AG08395 (cell line): ENCODE data around the gene TUT4.
"Not testable (repeated sequence)": the region's sequence is repeated elsewhere in the genome, so short reads cannot be mapped to it uniquely, and the experiment has no call there.

ENCODE experiments used
- DNase-seq: peaks from one replicate; pipeline ENCODE4 v3.0.0; 2012; ENCODE audit warnings: mixed read lengths, low spot score

Gene TUT4, protein sequence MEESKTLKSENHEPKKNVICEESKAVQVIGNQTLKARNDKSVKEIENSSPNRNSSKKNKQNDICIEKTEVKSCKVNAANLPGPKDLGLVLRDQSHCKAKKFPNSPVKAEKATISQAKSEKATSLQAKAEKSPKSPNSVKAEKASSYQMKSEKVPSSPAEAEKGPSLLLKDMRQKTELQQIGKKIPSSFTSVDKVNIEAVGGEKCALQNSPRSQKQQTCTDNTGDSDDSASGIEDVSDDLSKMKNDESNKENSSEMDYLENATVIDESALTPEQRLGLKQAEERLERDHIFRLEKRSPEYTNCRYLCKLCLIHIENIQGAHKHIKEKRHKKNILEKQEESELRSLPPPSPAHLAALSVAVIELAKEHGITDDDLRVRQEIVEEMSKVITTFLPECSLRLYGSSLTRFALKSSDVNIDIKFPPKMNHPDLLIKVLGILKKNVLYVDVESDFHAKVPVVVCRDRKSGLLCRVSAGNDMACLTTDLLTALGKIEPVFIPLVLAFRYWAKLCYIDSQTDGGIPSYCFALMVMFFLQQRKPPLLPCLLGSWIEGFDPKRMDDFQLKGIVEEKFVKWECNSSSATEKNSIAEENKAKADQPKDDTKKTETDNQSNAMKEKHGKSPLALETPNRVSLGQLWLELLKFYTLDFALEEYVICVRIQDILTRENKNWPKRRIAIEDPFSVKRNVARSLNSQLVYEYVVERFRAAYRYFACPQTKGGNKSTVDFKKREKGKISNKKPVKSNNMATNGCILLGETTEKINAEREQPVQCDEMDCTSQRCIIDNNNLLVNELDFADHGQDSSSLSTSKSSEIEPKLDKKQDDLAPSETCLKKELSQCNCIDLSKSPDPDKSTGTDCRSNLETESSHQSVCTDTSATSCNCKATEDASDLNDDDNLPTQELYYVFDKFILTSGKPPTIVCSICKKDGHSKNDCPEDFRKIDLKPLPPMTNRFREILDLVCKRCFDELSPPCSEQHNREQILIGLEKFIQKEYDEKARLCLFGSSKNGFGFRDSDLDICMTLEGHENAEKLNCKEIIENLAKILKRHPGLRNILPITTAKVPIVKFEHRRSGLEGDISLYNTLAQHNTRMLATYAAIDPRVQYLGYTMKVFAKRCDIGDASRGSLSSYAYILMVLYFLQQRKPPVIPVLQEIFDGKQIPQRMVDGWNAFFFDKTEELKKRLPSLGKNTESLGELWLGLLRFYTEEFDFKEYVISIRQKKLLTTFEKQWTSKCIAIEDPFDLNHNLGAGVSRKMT (N-terminal part only)

DNA sequence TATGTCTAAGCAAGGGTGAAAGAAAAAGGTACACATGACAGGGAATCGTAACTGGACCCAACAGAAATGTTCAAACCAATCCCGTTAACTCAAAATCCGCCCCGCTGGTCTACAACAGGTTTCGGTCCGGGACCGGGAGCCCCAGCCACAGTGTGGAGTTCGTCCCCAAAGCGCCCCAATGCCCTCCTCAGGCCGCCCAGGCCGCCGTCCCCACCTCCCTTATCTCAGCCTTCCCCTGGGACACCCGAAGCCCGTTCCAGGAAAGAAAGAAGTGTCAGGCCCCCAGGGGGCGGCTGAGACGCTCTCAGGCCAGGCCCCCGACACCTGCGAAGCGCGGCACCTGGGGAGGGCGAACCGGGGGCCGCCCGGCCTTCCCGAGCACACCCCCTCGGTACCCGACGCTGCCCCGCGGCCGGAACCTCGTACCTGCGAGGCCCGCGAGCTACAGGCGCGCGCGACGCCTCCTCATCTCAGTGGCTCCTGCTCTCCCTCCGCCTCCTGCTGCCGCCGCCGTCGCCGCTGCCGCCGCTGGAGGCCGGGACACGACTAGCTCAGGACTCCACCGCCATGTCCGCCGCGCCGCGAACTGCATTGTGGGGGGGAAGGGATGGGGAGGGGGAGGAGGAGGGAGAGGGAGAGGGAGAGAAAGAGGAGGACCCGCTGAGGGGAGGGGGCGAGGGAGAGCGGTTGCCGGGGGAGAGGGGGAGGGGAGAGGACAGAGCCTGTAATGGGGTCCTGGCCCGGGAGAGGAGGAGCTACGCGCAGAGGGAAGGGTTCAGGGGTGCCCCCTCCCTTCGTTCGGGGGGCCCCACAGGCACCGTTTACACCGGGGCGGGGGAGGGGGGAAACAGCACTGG is at the start of gene TUT4:
Gene TUT4 (minus strand): TSS at position 588 of the 857 bp plus-strand sequence. CDS start 26,812 bp downstream, outside the sequence.
- DNase-seq, result peak; percentile 41

DNA sequence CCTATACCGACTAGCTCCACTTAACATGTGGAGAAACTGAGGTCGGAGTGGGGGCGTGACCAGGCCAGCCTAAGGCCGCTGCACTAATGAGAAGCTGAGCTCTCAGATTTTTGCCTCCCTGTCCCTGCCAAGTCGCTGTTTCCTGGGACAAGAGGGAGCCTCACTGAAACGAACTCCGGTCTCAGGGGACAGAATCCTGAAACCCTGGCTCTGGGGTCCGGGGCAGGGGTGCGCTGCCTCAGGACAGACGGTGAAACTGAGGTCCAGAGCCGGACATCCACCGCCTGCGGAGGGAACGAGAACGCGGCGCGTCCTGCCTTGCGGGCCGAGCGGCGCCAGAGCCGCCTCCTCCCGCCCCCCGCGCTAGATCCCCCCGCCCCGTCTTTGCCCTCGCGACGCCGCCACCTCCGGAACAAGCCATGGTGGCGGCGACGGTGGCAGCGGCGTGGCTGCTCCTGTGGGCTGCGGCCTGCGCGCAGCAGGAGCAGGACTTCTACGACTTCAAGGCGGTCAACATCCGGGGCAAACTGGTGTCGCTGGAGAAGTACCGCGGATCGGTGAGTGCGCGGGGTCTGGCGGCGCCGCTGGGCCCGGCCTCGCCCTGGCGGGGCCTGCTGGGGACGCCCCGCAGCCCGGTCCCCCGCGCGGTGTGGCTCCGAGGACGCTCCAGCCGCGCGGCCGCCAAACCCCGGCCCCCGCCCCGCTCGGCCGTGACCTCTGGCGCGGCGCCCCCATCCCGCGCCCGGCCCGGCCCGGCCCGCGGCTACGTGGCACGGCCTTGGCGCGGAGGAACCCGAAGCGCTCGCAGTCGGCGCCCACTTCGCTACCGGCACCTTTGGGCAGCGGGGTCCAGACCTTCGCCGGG is 49.3 kb upstream of the TUT4 start, which contains the start of gene GPX7:
Gene GPX7 (plus strand): TSS at position 381 of the 865 bp plus-strand sequence. CDS start 39 bp downstream, at position 420.
- DNase-seq, result peak; percentile 59

DNA sequence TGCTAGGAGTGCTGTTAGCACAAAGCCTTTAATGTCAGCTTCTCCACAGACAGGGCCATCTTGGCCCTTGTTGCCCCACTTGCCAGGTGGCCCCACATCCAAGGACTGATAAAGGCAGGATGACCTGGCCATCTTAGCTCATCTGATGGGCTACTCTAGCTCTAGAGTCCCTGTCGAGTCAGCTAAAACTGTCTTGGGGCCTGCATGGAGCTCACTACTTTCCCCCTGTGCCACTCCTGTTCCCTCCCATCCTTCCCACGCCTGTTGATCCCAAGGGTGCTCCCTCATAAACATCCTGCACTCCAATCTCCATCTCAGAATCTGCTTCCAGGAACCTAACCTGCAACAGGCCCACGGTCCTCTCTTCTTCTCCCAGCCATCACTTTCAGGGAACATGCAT is 48.6 kb upstream of the TUT4 start:
- no peak for DNase-seq

DNA sequence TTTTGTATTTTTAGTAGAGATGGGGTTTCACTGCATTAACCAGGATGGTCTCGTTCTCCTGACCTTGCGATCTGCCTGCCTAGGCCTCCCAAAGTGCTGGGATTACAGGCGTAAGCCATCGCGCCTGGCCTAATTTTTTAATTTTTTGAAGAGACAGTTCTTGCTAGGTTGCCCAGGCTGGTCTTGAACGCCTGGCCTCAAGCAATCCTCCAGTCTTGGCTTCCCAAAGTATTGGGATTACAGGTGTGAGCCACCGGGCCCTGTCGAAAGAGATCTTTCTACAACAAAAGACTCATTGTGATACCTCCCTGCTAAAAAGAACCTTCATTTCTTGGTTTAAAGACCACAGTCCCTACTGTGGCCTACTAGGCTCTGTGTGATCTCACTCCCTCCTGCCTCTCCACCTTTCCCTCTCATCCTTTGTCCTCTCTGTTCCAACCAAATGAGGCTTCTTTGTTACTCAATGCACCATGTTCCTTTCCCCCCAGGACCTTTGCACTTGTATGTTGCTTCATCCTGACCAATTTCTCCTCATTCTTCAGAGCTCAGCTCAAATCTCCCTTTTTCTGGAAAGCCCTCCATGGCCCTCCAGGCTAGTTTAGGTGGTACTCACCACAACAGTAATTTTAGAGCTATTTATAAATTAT is 47.8 kb upstream of the TUT4 start:
- DNase-seq, result no peak

DNA sequence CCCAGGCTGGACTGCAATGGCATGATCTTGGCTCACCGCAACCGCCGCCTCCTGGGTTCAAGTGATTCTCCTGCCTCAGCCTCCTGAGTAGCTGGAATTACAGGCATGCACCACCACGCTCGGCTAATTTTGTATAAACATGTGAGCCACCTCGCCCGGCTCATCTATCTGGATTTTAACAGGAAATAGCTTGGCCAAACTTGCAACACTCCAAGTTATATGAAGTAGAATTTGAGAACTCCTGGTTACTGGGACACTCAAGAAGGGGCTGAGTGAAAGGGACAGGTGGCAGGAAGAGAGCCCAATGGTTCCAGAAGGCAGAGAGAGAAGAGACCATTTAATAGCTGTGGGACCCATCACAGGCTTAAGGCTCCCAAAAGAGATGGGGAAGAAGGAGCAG is 46.3 kb upstream of the TUT4 start:
- no peak for DNase-seq

DNA sequence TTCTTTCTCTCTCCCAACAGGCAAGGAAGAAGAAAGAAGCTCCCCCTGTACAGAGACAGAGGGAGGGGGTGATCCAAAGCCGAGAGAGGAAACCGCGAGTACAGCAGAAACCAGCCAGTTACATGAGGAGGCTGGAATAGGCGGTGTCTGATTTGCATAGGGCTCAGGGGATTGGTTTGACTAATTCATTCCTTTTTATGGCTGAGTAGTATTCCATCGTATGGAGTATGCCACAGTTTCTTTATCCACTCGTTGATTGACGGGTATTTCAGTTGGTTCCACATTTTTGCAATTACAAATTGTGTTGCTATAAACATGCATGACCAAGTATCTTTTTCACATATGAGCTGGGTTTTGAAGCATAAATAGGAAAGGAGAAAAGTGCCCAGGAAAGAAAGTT is 45.8 kb upstream of the TUT4 start:
- no peak for DNase-seq

DNA sequence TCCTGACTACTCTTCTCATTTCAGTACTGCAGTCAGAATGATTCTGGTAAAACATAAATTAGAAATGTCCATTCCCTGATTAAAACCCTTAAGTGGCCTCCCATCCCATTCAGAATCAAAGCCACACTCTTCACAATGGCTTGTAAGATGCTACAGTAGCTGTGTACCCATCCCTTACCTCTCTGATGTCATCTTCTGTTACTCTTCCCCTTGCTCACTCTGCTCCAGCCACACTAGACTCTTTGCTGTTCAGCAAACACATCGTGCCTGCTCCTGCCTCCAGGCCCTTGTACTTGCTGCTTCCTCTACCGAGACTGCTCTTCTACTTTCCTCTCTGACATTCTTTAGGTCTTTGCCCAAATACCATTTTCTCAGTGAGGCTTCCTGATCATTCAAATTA is 45.0 kb upstream of the TUT4 start:
- DNase-seq, result no peak

DNA sequence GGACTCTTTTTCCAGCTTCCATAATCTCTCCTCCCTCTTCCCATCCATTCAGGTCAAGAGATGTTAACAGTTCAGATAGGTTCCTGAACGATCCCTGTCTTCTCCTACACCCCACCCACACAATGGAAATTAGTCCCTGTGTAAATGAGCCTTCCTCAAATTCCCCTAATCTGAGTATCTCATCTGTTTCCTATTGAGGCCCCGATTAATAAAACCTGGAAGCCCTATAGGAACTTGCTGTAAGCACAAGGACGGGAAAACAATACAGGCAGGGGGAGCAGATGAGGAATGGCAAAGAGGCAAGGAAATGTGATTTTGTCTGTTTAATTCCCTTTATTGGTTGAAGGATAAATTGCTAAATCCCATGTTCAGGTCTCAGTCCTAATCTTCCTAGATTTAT is 42.2 kb upstream of the TUT4 start:
- no peak for DNase-seq

DNA sequence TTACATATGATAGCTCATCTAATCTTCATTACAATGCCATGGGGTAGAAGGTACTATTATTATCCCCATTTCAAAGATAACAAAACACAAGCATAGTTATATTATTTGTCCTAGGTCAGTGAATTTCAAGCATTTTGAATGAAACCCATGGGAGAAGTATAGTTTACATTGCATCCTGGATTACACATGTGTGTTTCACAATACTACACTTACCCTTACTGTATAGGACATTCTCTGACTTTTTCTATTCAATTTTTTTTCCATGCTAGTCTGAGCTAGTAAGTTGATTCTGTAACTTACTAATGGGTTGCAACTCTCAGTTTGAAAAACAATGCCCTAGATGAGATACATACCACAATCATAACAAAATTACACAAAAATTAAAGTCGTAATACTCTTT is 40.6 kb upstream of the TUT4 start:
- DNase-seq, result no peak

DNA sequence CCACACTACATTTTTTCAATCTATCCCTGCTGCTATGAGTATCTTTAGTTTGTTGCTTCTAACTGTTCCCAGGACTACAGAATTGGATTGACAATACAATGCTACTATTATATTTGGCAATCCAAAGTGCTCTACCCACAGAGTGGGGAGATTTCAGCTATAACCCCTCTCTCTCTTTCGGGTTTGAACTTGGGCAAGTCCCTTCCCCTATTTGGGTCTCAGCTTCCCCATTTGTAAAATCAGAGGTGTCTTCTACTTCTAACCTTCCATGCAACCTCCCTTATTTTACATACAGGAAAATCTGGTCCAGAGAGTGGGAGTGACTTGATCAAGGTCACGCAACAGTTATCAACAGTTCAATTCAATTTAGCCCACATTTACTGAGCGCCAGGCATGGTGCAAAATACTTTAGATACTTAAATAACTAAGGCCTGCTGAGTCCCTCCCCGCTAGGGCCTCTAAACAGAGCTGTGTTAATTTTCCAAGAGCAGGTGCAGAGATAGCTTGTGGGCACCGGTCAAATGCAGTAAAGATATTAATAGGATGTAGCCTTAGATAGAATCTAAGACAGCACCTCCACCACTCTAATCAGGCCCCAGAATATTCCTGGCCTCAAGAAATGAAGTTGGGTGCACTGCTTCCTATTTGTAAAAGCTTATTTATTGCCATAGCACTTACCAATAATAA is 39.9 kb upstream of the TUT4 start:
- no peak for DNase-seq

DNA sequence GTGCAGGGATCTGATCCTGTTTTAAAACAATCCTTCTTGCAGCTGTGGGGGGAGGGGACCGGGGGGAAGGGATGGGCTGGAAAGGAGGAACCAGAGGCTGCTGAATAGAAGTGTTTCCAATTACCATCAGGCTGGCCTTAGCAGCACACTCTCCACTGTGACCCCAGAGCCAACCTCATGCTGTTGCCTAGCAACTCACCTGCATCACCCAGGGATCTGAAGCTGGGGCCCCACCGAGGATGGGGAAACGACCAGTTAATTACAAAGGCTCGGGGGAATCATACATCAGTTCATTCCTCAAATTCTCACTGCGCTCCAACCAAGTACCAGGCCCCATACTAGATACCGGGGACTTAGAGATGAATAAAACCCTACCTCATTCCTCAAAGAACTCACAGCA is 37.4 kb upstream of the TUT4 start:
- DNase-seq, result no peak

DNA sequence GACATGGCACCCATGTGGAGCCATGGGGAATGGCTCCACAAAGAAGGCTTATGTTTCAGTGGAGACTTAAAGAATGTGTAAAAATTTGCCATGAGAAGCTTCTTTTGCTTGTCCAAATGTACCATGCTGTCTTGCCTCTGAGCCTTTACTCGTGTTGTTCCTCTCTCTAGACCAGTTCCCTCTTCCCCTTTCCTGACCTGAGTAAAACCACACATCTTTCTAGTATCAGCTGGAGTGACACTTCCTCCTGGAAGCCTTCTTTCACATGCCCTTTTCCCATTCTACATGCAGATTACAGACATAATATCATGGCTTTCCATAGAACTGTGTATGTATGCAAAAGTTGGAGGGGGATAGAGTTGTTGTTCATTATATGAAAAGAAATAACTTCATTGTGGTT is 35.6 kb upstream of the TUT4 start:
- no peak for DNase-seq

DNA sequence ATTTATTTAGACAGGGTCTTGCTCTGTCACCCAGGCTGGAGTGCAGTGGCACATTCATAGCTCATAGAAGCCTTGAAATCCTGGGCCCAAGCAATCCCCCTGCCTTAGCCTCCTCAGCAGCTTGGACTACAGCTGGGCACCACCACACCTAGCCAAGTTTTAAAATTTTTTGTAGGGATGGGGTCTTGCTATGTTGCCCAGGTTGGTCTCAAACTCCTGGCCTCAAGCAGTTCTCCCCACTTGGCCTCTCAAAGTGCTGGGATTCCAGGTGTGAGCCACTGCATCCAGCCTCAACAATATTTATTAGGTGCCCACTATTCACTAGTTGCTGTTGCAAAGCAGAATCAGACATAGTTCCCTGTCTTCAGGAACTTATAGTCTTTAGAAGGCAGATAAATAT is 35.1 kb upstream of the TUT4 start:
- DNase-seq, result no peak

DNA sequence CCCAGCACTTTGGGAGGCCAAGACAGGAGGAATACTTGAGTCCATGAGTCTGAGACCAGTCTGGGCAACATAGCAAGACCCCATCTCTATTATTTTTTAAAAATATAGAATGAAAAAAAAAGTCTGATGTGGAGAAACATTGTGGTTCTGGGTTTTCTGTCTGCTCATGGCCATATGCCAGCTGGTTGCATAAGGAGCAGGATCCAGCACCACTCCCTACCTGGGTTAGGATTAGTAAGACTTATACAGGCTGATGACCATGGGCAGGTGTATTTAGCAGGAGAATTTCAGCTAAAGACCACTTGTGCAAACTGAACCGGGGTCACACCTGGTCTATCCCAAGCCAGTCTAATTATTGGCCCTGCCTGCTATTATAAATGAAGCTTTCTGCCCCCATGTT is 32.6 kb upstream of the TUT4 start:
- DNase-seq, result no peak

DNA sequence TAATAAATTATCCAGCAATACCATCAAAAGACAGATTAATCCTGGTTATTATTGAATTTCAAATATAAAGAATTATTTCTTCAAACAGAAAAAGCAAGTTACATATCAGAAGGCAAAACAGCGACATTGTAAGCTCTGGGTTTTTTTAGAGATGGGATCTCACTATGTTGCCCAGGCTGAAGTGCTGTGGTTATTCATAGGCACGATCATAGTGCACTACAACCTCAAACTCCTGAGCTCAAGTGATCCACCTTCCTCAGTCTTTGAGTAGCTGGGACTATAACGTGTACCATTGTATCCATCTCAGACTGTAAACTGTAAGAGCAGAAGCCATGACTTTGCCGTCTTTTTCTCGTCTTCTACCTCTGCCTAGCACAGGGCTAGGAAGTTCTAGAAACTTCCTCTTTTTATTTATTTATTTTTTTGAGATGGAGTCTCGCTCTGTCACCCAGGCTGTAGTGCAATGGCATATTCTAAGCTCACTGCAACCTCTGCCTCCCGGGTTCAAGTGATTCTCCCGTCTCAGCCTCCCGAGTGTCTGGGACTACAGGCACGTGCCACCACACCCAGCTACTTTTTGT is 29.3 kb upstream of the TUT4 start:
- no peak for DNase-seq

DNA sequence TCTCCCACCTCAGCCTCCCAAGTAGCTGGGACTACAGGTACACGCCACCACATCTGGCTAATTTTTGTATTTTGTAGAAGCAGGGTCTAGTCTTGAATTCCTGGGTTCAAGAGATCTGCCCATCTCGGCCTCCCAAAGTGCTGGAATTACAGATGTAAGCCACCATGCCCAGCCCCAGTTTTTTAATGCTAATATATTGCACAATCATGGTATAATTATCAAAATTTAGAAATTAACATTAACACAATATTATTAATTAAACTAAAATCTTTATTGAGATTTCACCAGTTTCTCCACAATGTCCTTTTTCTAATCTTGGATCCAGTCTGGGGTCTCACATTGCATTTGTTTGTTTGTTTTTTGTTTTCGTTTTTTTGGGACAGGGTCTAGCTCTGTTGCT is 27.4 kb upstream of the TUT4 start:
- no peak for DNase-seq

DNA sequence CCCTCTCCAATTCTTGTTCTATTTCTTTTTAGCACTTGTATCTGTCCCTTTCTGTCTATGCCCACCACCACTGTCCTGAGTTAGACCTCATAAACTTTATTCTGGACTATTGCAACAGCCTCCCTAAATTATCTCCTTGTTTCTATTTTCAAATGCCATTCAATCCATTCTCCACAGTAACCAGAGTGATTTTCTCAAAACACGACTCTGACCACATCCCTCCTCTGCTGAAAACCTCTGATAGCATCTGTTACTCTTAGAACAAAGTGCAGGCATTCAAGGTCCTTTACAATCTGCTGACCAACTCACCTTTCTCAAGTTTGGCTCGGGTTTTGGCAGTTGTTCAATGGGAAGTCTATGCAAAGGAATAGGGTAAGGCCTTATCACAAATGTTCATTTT is 26.5 kb upstream of the TUT4 start:
- DNase-seq, result no peak

DNA sequence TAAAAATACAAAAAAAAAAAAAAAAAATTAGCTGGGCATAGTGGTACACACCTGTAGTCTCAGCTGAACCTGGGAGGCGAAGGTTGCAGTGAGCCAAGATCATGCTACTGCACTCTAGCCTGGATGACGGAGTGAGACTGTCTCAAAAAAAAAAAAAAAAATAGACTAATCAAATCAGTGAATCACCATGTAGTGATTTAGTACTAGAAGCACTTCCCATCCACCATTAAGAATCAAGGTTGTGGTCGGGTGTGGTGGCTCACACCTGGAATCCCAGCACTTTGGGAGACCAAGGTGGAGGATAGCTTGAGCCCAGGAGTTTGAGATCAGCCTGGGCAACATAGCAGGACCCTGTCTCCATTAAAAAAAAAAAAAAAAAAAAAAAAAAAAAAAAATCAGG is 25.2 kb upstream of the TUT4 start:
- DNase-seq, result not testable (repeated sequence)

DNA sequence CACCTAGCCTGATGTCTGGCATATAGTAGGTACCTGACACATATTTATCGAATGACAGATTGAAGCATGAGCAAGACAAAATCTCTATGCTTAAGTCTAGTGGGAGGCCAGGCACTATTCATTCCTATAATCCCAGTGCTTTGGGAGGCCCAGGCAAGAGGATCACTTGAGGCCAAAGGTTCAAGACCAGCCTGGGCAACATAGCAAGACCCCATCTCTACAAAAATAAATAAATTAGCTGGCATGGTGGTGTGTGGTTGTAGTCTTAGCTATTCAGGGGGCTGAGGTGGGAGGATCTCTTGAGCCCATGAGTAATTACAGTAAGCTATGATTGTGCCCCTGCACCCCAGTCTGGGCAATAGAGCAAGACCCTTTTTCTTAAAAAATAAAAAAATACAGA is 23.2 kb upstream of the TUT4 start:
- no peak for DNase-seq
